Lung (tissue), 12 donors: Measurements from ENCODE around the gene DHX35. TPM values are rescaled to one million over a fixed set of nuclear protein-coding genes. Genes with fewer than 3 reads are reported as not detected.
"Not testable (repeated sequence)": the region's sequence is repeated elsewhere in the genome, so short reads cannot be mapped to it uniquely, and the experiment has no call there.

ENCODE experiments used
- ATAC-seq: fragments of 200-7000 bp; cut with Tn5 transposase; one replicate; pipeline ENCODE4 v1.9.1; 2020; ENCODE audit warnings: moderate number of reproducible peaks; ENCODE audit not compliant: insufficient read depth, low FRiP score
- DNase-seq, 3 donors: peaks; one replicate each; pipeline ENCODE4 v3.0.0-alpha.2; 2013 to 2017
- H3K27ac ChIP-seq, 2 donors: one replicate each; pipeline ENCODE4 v1.5.1; 2013; ENCODE audit warnings: mild to moderate bottlenecking in 2 of 2, moderate library complexity in 2 of 2, control low read depth in 1 of 2, inconsistent platforms in 1 of 2, low read depth in 1 of 2, low read length in 1 of 2
- H3K27me3 ChIP-seq, 3 donors: one replicate each; pipeline ENCODE4 v1.5.1; 2013; ENCODE audit warnings: low read length in 2 of 3; ENCODE audit not compliant: control insufficient read depth in 3 of 3, insufficient read depth in 3 of 3
- H3K36me3 ChIP-seq, 4 donors: one replicate each; pipeline ENCODE4 v1.5.1; 2013; ENCODE audit warnings: low read length in 4 of 4, mild to moderate bottlenecking in 1 of 4, moderate library complexity in 1 of 4; ENCODE audit not compliant: control insufficient read depth in 4 of 4, insufficient read depth in 4 of 4
- H3K4me1 ChIP-seq, 5 donors: one replicate each; pipeline ENCODE4 v1.5.1; 2013; ENCODE audit warnings: low read length in 5 of 5, mild to moderate bottlenecking in 2 of 5, moderate library complexity in 1 of 5; ENCODE audit not compliant: control insufficient read depth in 5 of 5, insufficient read depth in 5 of 5
- H3K4me3 ChIP-seq: one replicate; pipeline ENCODE4 v1.5.1; 2013; ENCODE audit warnings: mild to moderate bottlenecking, control low read depth, moderate library complexity
- H3K9ac ChIP-seq, 2 donors: one replicate each; pipeline ENCODE4 v1.5.1; 2013; ENCODE audit warnings: low read length in 2 of 2, control low read depth in 1 of 2; ENCODE audit not compliant: insufficient read depth in 1 of 2
- H3K9me3 ChIP-seq, 4 donors: one replicate each; pipeline ENCODE4 v1.5.1; 2013; ENCODE audit warnings: low read length in 3 of 4, mild to moderate bottlenecking in 1 of 4, moderate library complexity in 1 of 4; ENCODE audit not compliant: control insufficient read depth in 4 of 4, insufficient read depth in 3 of 4
- WGBS, 2 donors: extraction: QIAGEN DNeasy Blood & Tissue Kit; methylation state at CpG; one replicate each; pipeline ENCODE4 v1.1.7; 2013; 5-methylcytosine and 5-hydroxymethylcytosine counted together
- polyA plus RNA-seq, 2 donors: library from polyadenylated mRNA; stranded (reverse); fragments of 200-250 nt; gene quantifications; one replicate each; pipeline ENCODE4 v1.2.1, GENCODE V29; 2013
- total RNA-seq, 2 donors: library from RNA; depleted of rRNA in 1 of 2; stranded (reverse); fragments of >200 nt in 1 of 2; gene quantifications; one replicate each; pipeline ENCODE4 v1.2.1, GENCODE V29; 2014 to 2021
- TF ChIP-seq, protein P1 (sequence below): IDR thresholded peaks from 2 replicates; pipeline ENCODE4 v1.5.1; 2012; ENCODE audit warnings: mild to moderate bottlenecking; ENCODE audit errors: control extremely low read depth, extremely low read depth
- donor health status: control.
- donor health status: control.
- donor health status: Bipolar disorder and iron deficiency.
- donor health status: healthy.
- donor health status: DM: yes; HTN: yes; CAD: no.

DHX35 gene
- total and polyA plus RNA-seq, 4 donors, result 4.4 to 15.5 (median 8.2) TPM

DNA sequence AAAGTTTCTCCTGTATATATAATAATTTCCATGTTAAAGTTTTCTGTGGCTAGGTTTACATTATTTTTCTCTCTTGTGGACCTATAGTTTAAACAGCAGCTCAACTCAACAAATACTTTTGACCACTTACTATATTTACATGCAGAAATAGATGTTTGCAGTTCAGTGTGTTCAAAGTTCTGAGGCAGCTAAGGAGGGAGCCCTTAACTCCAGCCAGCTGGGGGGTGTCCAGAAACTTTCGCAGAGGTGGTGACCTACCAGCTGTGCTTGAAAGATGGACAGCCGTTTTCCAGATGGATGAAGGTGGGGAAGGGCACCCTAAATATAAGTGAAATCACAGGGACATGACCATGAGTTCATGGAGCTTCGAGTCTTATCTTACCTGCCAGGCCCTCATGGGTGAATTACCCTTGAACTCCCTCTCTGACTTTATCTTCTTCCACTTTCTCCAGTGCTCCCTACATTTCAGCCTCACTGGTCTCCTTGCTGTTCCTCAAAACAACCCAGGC, 33.4 kb downstream of the DHX35 start:
- H3K36me3 ChIP-seq, result peaks cover 12 to 26% (median 21%) of the 10 kb centered on the region in 4 donors
- H3K9me3 ChIP-seq, result no peaks in the 10 kb centered on the region
- TF ChIP-seq, protein P1, sequence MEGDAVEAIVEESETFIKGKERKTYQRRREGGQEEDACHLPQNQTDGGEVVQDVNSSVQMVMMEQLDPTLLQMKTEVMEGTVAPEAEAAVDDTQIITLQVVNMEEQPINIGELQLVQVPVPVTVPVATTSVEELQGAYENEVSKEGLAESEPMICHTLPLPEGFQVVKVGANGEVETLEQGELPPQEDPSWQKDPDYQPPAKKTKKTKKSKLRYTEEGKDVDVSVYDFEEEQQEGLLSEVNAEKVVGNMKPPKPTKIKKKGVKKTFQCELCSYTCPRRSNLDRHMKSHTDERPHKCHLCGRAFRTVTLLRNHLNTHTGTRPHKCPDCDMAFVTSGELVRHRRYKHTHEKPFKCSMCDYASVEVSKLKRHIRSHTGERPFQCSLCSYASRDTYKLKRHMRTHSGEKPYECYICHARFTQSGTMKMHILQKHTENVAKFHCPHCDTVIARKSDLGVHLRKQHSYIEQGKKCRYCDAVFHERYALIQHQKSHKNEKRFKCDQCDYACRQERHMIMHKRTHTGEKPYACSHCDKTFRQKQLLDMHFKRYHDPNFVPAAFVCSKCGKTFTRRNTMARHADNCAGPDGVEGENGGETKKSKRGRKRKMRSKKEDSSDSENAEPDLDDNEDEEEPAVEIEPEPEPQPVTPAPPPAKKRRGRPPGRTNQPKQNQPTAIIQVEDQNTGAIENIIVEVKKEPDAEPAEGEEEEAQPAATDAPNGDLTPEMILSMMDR, result no peak
- no peak for DNase-seq
- no peak overlapping the region for H3K4me3 ChIP-seq
- H3K9ac ChIP-seq, result no peak overlapping the region
- no peak for ATAC-seq
- H3K27me3 ChIP-seq, result no peaks in the 10 kb centered on the region
- 66 to 68% methylated on average over 3 of the region's 3 CpGs for WGBS, 2 donors
- no peak overlapping the region for H3K27ac ChIP-seq
- H3K4me1 ChIP-seq, result no peaks in the 10 kb centered on the region

GRCh38 chr20:38996866-38997265, 34.7 kb downstream of the DHX35 start:
- not testable (repeated sequence) for DNase-seq, H3K27me3 ChIP-seq, H3K27ac ChIP-seq, H3K9ac ChIP-seq, H3K9me3 ChIP-seq, H3K4me1 ChIP-seq, ATAC-seq, H3K4me3 ChIP-seq
- peaks cover 12 to 28% (median 20%) of the 10 kb centered on the region in 4 donors for H3K36me3 ChIP-seq
- 88 to 96% methylated on average over 1 of the region's 1 CpG for WGBS, 2 donors

DNA sequence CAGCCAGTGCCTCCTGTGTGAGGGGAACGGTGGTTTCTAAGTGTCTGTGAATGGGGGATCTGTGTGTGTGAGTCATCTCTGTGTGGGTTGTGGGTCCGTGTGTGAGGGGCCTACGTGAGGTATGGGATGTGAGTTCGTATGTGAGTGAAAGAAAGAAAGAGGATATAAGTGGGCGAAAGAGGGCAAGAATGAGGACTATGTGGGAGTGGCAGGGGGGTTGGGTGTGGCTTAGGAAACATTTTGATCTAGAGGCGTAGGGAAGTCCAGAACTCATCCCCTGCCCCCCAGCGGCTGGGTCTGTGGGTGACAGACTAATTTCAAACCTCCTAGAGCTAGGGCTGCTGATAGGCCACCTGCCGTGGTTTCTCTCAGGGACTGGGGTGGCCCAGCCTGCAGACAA, 35.5 kb downstream of the DHX35 start:
- 89 to 92% methylated on average over 8 of the region's 8 CpGs for WGBS, 2 donors
- Histone ChIP-seq H3K27ac (no peak overlapping the region), H3K36me3 (peaks cover 17 to 32% (median 25%) of the 10 kb centered on the region in 4 donors), H3K9me3 (no peaks in the 10 kb centered on the region), H3K27me3 (no peaks in the 10 kb centered on the region), H3K4me1 (no peaks in the 10 kb centered on the region), H3K9ac (no peak overlapping the region), H3K4me3 (no peak overlapping the region)
- TF ChIP-seq, protein P1, result no peak
- ATAC-seq (no peak), DNase-seq (no peak)

GRCh38 chr20:38999217-38999616, 37.1 kb downstream of the DHX35 start:
- Histone ChIP-seq H3K9ac (no peak overlapping the region), H3K9me3 (no peaks in the 10 kb centered on the region), H3K4me3 (no peak overlapping the region), H3K27me3 (no peaks in the 10 kb centered on the region), H3K27ac (no peak overlapping the region), H3K36me3 (peaks cover 27 to 44% (median 32%) of the 10 kb centered on the region in 4 donors), H3K4me1 (no peaks in the 10 kb centered on the region)
- TF ChIP-seq, protein P1, result no peak
- no peak for ATAC-seq
- 95 to 100% methylated on average over 3 of the region's 3 CpGs for WGBS, 2 donors
- no peak for DNase-seq
